Calu3 (cell line): ENCODE results near the gene POLN. TPM values are rescaled to one million over a fixed set of nuclear protein-coding genes. Genes with fewer than 3 reads are reported as not detected.

Experiments
- BruUV-seq: library from RNA; stranded (reverse); fragments of 400-500 nt; replicated peaks from 2 replicates; lab custom pipeline; 2021; lab: Mats Ljungman, UMichigan
- CTCF ChIA-PET: fragments of 300-600 bp; sonication (Branson Sonifier 250); formaldehyde crosslinking; loops from one replicate; lab custom pipeline; 2022; ENCODE audit warnings: antibody characterized with exemption; lab: Charles Lee
- DNase-seq: peaks from one replicate; pipeline ENCODE4 v3.0.0; 2022
- H3K27ac Mint-ChIP-seq: one replicate; pipeline ENCODE4 v1.8.0; 2022; ENCODE audit warnings: mixed read lengths; ENCODE audit not compliant: unreplicated experiment
- H3K27me3 Mint-ChIP-seq: one replicate; pipeline ENCODE4 v1.8.0; 2022; ENCODE audit warnings: mixed read lengths; ENCODE audit not compliant: unreplicated experiment
- H3K36me3 Mint-ChIP-seq: one replicate; pipeline ENCODE4 v1.8.0; 2022; ENCODE audit warnings: mild to moderate bottlenecking, moderate library complexity, mixed read lengths; ENCODE audit not compliant: insufficient read depth, unreplicated experiment
- H3K4me1 Mint-ChIP-seq: one replicate; pipeline ENCODE4 v1.8.0; 2022; ENCODE audit warnings: mild to moderate bottlenecking, low read depth, mixed read lengths; ENCODE audit not compliant: unreplicated experiment
- H3K4me3 Mint-ChIP-seq: one replicate; pipeline ENCODE4 v1.8.0; 2022; ENCODE audit warnings: mild to moderate bottlenecking, low read depth, moderate library complexity, mixed read lengths; ENCODE audit not compliant: unreplicated experiment
- H3K9me3 Mint-ChIP-seq: one replicate; pipeline ENCODE4 v1.8.0; 2022; ENCODE audit warnings: low read depth, mixed read lengths; ENCODE audit not compliant: unreplicated experiment
- CTCF ChIP-seq: fragments of 200-600 bp; IDR thresholded peaks from one replicate; pipeline ENCODE4 v1.8.0; 2022; ENCODE audit warnings: antibody characterized with exemption; ENCODE audit not compliant: unreplicated experiment
- intact Hi-C: fragments of 100-400 bp; cut with micrococcal nuclease; formaldehyde crosslinking; loops from one replicate; pipeline ENCODE4 v1.10.0; 2022; ENCODE audit not compliant: unreplicated experiment
- total RNA-seq: library from RNA; stranded (reverse); gene quantifications from 2 replicates; pipeline ENCODE4 v1.2.3, GENCODE V29; 2022

Gene POLN
- total RNA-seq, 1 experiment from 2014 or later, result 4.1 TPM

GRCh38 chr4:2281575-2282343 is 39.8 kb upstream of the POLN start:
- intact Hi-C loops, result loop anchor here (10.0 kb wide), 1 partner anchor 53 kb away; no protein-coding TSS in a partner anchor
- no peaks in the 10 kb centered on the region for H3K9me3 Mint-ChIP-seq
- no peaks in the 10 kb centered on the region for H3K36me3 Mint-ChIP-seq
- CTCF ChIA-PET, result no interaction called here
- BruUV-seq, result no TSS peak
- no peaks in the 10 kb centered on the region for H3K4me1 Mint-ChIP-seq
- peaks cover 38% of the 10 kb centered on the region for H3K27me3 Mint-ChIP-seq
- H3K27ac Mint-ChIP-seq, result no peak overlapping the region
- H3K4me3 Mint-ChIP-seq, result no peak overlapping the region
- no peak for DNase-seq
- no peak for TF ChIP-seq CTCF

- Mint-ChIP-seq H3K4me1 (no peaks in the 10 kb centered on the region), H3K27me3 (peaks cover 39% of the 10 kb centered on the region), H3K9me3 (no peaks in the 10 kb centered on the region), H3K27ac (no peak overlapping the region), H3K36me3 (no peaks in the 10 kb centered on the region), H3K4me3 (no peak overlapping the region)
- peak; percentile 53 for DNase-seq
- no peak for TF ChIP-seq CTCF
- intact Hi-C loops, result loop anchor here (10.0 kb wide), 1 partner anchor 54 kb away; no protein-coding TSS in a partner anchor
- BruUV-seq, result no TSS peak
- CTCF ChIA-PET, result interaction anchor here (1.4 kb wide), 1 partner anchor 8 kb away, joined by 3 read pairs; no protein-coding TSS in a partner anchor
Measured at GRCh38 chr4:2280531-2281300, 38.8 kb upstream of the POLN start.

DNA sequence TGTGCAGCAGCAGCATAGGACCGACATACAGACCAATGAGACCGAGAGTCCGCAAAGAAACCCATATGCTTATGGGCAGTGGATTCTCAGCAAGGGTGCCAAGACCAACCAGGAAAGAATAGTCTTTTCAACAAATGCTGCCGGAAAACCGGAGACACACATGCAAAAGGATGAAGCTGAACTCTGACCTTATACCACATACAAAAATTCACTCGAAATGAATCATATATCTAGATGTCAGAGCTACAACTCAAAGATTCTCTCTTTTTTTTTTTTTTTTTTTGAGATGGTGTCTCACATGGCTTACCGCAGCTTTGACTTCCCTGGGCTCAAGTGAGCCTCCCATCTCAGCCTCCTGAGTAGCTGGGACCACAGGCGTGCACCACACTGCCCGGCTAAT is 36.0 kb upstream of the POLN start:
- H3K9me3 Mint-ChIP-seq, result no peaks in the 10 kb centered on the region
- DNase-seq, result no peak
- TF ChIP-seq CTCF, result no peak
- H3K4me3 Mint-ChIP-seq, result no peak overlapping the region
- H3K27ac Mint-ChIP-seq, result no peak overlapping the region
- CTCF ChIA-PET, result interaction anchor here (0.6 kb wide), 1 partner anchor 282 kb away, joined by 8 read pairs; no protein-coding TSS in a partner anchor
- intact Hi-C loops, result loop anchor here (5.0 kb wide), 1 partner anchor 159 kb away; no protein-coding TSS in a partner anchor
- H3K36me3 Mint-ChIP-seq, result no peaks in the 10 kb centered on the region
- peaks cover 54% of the 10 kb centered on the region for H3K27me3 Mint-ChIP-seq
- no peaks in the 10 kb centered on the region for H3K4me1 Mint-ChIP-seq
- no TSS peak for BruUV-seq

- TF ChIP-seq CTCF, result no peak
- DNase-seq, result no peak
- Mint-ChIP-seq H3K9me3 (no peaks in the 10 kb centered on the region), H3K4me1 (no peaks in the 10 kb centered on the region), H3K27me3 (peaks cover 48% of the 10 kb centered on the region), H3K4me3 (no peak overlapping the region), H3K27ac (no peak overlapping the region), H3K36me3 (no peaks in the 10 kb centered on the region)
- CTCF ChIA-PET, result no interaction called here
- intact Hi-C loops, result loop anchor here (5.0 kb wide), 1 partner anchor 161 kb away; no protein-coding TSS in a partner anchor
- BruUV-seq, result no TSS peak
Measured at GRCh38 chr4:2276581-2277325, 34.8 kb upstream of the POLN start.
